ENCODE measurements around the gene PPFIA1.
"Not testable (repeated sequence)": the region's sequence is repeated elsewhere in the genome, so short reads cannot be mapped to it uniquely, and the experiment has no call there.

PPFIA1 gene

DNA sequence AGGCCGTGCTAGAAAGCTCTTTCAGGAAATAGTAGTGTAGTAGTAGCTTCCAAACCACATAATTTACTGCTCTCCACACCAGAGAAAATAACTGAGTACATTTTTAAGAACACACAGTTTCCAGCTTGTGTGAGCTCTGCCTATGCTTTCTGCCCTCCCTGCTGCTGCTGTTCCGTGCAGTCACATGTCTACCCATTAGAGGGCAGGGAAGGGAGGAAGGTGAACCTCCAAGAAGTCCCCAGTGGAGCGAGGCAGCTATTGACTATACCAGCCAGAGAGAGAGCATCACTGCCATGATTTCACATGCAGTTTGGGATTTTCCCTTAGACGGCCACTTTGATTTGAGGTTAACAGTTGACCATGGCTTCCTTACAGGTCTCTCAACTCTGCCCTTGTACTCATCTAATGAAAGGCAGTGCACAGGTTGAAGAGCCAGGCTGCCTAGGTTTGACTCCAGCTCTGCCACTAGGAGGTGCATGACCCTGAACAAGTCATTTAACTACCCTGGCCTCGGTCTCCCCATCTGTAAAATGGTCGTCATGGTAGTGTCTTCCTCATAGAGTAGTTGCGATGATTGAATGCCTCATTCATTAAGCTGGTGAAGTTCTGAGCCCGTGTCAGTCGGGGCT is 108.1 kb downstream of the PPFIA1 start:
- H3K27ac Mint-ChIP-seq = no peak overlapping the region
- H3K4me1 Mint-ChIP-seq (ENCODE audit: low read depth) = no peaks in the 10 kb centered on the region
- DNase-seq (ENCODE audit: low spot score) = no peak
- H3K9me3 Mint-ChIP-seq = no peaks in the 10 kb centered on the region
- H3K4me3 Mint-ChIP-seq = no peak overlapping the region
- H3K36me3 Mint-ChIP-seq (ENCODE audit: low read depth) = peaks cover 27% of the 10 kb centered on the region
- H3K27me3 Mint-ChIP-seq (ENCODE audit: low read depth) = no peaks in the 10 kb centered on the region

DNA sequence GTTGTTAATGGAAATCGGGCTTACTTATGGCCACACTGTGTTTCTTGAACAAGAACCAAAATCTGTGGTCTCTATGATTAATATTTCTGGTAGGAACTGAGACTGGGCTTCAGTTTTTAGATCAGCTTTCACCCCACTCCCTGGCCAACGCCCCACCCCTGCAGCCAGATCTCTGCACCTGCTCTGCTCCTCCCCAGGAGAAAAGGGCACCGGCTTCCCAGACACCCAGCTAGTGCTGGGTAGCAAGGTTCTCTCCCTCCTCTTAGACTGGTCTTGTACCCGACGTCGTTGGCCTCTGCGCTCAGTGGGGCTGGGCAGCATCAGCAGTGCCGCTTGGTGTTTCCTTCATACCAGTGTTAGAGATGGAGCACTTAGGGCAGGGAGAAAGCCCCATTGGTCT is 110.9 kb downstream of the PPFIA1 start:
- Mint-ChIP-seq H3K4me3 (no peak overlapping the region), H3K36me3 (ENCODE audit: low read depth) (peaks cover 31% of the 10 kb centered on the region), H3K4me1 (ENCODE audit: low read depth) (no peaks in the 10 kb centered on the region), H3K27me3 (ENCODE audit: low read depth) (no peaks in the 10 kb centered on the region), H3K27ac (no peak overlapping the region), H3K9me3 (no peaks in the 10 kb centered on the region)
- no peak for DNase-seq (ENCODE audit: low spot score)

DNA sequence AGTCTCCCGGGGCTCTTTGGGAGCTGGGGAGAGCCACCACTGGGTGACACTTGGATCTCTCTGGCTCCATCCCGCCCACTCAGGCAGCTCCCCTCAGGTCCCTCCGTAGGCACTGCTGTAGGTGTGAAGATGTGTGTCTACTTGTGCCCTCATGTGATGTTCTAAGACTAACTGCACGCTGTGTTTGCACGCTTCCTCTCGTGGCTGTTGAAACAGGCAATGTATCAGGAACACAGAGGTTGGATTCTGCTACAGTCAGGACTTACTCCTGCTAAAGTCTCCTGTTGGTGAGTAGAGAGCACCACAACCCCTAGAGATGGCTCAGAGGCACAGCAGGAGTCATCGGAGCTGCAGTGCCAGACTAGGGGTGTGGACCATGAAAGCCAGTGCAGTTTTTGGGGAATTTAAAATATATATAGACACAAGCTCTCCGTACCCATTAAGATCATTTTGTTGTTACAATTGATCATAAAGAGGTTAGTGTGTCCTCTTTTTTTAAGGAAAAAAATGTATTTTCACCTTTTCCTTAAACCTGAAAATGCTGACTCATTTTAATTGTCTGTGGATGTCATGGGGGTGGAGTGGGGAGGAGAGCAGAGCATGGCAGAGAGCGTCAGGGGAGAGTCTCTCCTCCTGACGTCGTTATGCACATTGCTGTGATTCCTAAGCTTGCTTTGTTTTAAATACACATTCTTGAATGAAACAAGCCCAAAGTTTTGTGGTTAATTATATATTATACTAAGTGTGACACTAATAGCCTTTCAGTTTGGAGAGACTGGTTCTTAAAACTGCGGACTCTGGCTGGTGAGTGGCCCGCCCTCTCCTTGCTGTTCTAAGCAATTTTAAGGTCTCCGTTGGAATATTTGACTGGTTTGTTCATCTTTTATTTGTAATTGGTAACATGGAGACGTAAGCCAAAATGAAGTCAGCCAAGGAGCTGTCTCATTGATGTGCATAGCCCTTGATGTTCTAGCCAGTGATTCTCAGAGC is 111.7 kb downstream of the PPFIA1 start:
- peaks cover 25% of the 10 kb centered on the region for H3K36me3 Mint-ChIP-seq (ENCODE audit: low read depth)
- DNase-seq (ENCODE audit: low spot score) = no peak
- H3K9me3 Mint-ChIP-seq = no peaks in the 10 kb centered on the region
- no peak overlapping the region for H3K27ac Mint-ChIP-seq
- H3K4me1 Mint-ChIP-seq (ENCODE audit: low read depth) = no peaks in the 10 kb centered on the region
- no peak overlapping the region for H3K4me3 Mint-ChIP-seq
- H3K27me3 Mint-ChIP-seq (ENCODE audit: low read depth) = no peaks in the 10 kb centered on the region

DNA sequence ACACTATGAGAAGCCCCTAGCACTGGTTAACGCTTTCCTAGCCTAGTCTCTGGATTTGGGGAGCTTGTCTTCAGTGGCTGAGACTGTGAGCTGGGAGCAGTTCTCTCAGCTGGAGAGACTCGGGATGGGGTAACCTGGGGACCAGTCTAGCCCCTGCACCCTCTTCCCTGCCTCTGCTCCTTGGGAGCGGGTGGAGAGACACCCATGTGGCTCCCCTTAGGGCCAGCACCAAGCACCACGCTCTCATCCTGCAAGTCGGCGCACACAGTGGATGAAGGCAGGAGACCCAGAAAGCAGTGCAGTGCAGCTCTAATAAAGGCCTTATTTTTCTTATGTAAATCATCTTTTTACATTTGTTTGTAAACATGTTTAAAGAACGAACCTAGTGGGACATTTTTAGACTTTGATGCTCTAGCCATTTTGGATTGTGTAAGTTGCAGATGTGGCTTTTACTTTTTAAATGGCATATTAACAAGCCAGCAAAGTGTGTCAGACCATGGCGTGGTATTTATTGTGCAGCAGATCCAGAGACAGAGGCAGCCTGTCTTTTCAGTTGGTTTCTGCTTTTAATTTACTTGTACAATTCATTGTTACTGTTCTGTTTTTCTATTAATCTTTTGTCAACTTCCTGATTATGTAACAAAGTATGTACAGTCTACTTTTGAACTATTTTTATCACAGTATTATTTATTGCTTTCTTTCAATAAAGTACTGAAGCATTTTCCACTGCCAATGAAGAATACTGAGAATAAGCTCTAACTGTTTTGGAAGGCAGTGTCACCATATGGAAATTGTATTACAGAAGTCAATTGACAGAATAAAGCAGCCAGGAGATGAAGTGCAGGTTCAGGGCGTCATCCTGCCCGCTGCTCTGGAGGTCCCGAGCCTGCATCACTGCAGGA is 113.4 kb downstream of the PPFIA1 start:
- Mint-ChIP-seq H3K27me3 (ENCODE audit: low read depth) (no peaks in the 10 kb centered on the region), H3K36me3 (ENCODE audit: low read depth) (peaks cover 16% of the 10 kb centered on the region), H3K27ac (no peak overlapping the region), H3K4me1 (ENCODE audit: low read depth) (no peaks in the 10 kb centered on the region), H3K9me3 (no peaks in the 10 kb centered on the region), H3K4me3 (no peak overlapping the region)
- DNase-seq (ENCODE audit: low spot score) = no peak

DNA sequence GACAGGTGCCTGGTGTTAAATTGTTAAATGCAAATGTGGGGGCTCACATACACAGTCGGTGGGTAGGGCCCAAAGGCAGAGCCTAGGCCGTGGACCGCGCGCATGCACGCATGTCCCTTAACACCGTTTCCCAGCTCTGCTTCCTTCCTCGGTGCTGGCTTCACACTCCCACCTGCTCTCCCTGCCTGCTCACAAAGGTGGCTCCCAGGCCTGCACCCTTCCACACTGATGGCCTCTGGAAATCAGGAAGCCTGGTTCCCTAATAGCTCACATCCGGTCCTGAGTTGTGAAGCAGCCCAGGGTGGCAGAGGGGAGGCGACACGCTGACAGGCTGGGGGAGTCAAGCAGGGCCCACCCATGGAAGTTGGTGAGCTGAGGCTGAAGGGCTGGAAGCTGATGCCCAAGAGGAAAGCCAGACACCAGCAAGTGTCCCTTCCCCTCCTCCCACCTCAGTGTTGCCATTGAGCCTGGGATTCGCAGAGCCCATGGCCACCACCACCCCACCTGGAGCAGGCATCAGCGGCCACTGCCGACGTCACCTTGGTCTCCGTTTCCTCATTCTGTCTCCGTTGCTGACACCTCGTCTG is 114.2 kb downstream of the PPFIA1 start:
- H3K9me3 Mint-ChIP-seq = no peaks in the 10 kb centered on the region
- no peak overlapping the region for H3K27ac Mint-ChIP-seq
- H3K27me3 Mint-ChIP-seq (ENCODE audit: low read depth) = peaks cover 6% of the 10 kb centered on the region
- H3K36me3 Mint-ChIP-seq (ENCODE audit: low read depth) = peaks cover 15% of the 10 kb centered on the region
- H3K4me3 Mint-ChIP-seq = no peak overlapping the region
- H3K4me1 Mint-ChIP-seq (ENCODE audit: low read depth) = no peaks in the 10 kb centered on the region
- no peak for DNase-seq (ENCODE audit: low spot score)

DNA sequence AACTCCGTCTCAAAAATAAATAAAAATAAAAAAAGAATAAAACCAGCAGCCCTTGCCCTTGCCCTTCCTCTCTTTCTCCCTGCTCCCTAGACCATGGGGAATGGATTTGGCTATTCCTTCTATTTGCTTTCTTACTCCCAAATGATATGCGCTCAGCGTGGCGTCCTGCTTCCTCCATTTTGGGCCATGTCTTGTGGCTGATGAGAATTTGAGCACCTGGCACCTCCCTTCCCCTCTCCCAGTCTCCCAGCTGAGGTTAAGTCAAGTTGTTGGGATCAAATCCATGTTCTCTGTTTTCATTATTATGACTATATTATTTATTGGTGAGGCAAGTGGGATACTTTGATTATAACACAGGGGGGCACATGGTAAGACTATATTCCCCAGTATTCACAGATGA is 117.1 kb downstream of the PPFIA1 start:
- Mint-ChIP-seq H3K9me3 (no peaks in the 10 kb centered on the region), H3K27me3 (ENCODE audit: low read depth) (peaks cover 6% of the 10 kb centered on the region), H3K4me3 (no peak overlapping the region), H3K27ac (no peak overlapping the region), H3K4me1 (ENCODE audit: low read depth) (no peaks in the 10 kb centered on the region), H3K36me3 (ENCODE audit: low read depth) (peaks cover 9% of the 10 kb centered on the region)
- no peak for DNase-seq (ENCODE audit: low spot score)

DNA sequence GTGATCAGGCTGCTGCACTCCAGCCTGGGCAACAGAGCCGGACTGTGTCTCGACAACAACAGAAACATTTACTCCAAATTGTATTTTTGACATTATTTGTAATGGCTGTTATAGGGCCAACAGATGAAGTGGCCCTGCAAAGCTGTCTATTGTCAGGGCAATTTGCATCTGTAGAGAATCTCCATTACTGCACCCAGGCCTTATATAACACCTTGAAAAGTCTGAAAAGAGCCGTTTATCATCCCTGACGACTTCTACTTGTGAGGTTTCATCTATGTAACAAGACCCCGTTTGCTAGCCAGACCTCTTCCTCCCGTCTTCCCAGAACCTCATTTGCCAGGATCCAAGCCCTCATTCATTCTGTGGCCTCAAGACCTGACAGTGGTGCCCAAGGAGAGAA is 118.7 kb downstream of the PPFIA1 start:
- Mint-ChIP-seq H3K27ac (no peak overlapping the region), H3K4me3 (no peak overlapping the region), H3K36me3 (ENCODE audit: low read depth) (peaks cover 9% of the 10 kb centered on the region), H3K4me1 (ENCODE audit: low read depth) (no peaks in the 10 kb centered on the region), H3K27me3 (ENCODE audit: low read depth) (peaks cover 14% of the 10 kb centered on the region), H3K9me3 (no peaks in the 10 kb centered on the region)
- no peak for DNase-seq (ENCODE audit: low spot score)

DNA sequence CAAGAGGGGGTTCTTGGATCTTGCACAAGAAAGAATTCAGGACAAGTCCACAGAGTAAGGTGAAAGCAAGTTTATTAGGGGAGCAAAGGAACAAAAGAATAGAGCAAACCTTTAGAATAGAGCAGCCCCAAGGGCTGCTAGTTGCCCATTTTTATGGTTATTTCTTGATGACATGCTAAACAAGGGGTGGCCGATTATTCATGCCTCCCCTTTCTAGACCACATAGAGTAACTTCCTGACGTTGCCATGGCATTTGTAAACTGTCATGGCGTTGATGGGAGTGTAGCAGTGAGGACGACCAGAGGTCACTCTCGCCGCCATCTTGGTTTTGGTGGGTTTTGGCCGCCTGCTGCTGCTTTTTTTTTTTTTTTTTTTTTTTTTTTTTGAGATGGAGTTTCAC is 120.4 kb downstream of the PPFIA1 start:
- not testable (repeated sequence) for H3K27ac Mint-ChIP-seq; H3K4me3 Mint-ChIP-seq; H3K9me3 Mint-ChIP-seq; DNase-seq (ENCODE audit: low spot score); H3K36me3 Mint-ChIP-seq (ENCODE audit: low read depth); H3K4me1 Mint-ChIP-seq (ENCODE audit: low read depth)
- H3K27me3 Mint-ChIP-seq (ENCODE audit: low read depth) = peaks cover 21% of the 10 kb centered on the region

DNA sequence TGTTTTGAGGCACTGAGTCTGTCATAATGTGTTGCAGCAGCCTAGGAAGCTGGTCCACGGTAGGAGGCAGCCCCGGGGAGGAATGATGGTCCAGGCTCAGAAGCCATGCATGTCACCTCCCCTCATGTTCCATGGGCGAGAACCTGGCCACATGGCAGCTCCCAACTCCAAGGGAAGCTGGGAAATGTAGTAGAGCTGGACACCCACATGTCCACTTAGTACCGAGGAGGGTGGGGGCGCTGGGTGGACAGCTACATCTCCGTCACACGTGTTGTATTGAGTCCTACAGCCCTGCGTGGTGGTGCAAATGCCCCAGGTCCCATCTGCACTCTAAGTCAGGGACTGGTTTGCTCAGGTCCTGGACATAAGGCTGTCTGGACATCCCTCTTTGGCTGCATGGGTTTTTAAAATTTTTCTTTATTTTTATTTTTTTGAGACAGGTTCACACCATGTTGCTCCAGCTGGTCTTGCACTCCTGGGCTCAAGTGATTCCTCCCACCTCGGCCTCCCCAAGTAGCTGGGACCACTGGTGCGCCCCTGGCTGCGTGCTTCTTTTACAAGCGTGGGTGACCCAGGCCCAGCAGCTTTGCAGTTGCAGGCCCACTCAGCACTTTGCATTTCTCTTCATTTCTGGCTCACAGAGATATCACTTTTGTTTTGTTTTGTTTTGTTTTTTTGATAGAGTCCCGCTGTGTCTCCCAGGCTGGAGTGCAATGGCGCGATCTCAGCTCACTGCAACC is 123.9 kb downstream of the PPFIA1 start:
- Mint-ChIP-seq H3K27me3 (ENCODE audit: low read depth) (peaks cover 35% of the 10 kb centered on the region), H3K27ac (no peak overlapping the region), H3K36me3 (ENCODE audit: low read depth) (peaks cover 2% of the 10 kb centered on the region), H3K9me3 (no peaks in the 10 kb centered on the region), H3K4me3 (no peak overlapping the region), H3K4me1 (ENCODE audit: low read depth) (peaks cover 15% of the 10 kb centered on the region)
- no peak for DNase-seq (ENCODE audit: low spot score)

DNA sequence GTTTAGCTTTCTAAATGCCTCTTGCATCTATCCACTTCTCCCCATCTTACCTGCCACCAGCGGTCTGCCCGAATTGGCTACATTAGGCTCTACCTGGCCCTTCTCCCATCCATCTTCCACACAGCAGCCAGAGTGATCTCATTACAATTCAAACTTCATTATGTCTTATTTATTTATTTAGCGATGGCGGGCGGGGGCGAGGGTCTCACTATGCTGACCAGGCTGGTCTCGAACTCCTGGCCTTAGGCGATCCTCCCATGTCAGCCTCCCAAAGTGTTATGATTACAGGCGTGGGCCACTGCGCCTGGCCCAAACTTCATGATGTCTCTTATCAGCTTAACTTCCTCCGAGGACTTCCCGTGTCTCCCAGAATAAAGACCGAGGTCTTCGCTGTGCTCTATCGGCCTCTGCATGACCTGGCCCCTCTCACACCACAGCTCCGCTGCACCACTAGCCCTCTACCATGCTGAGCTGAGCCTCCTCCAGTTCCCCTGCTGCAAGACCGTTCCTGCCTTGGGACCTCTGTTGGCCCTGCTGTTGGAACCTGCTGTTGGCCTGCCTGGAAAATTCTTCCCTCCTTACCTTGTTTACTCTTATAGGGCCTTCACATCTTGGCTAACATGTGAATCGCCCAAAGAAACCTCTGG is 127.0 kb downstream of the PPFIA1 start:
- H3K36me3 Mint-ChIP-seq (ENCODE audit: low read depth) = peaks cover 2% of the 10 kb centered on the region
- H3K9me3 Mint-ChIP-seq = no peaks in the 10 kb centered on the region
- DNase-seq (ENCODE audit: low spot score) = no peak
- peak overlapping the region; percentile 87 for H3K4me3 Mint-ChIP-seq
- H3K27me3 Mint-ChIP-seq (ENCODE audit: low read depth) = peaks cover 59% of the 10 kb centered on the region
- H3K4me1 Mint-ChIP-seq (ENCODE audit: low read depth) = peaks cover 17% of the 10 kb centered on the region
- peak overlapping the region; percentile 82 for H3K27ac Mint-ChIP-seq

DNA sequence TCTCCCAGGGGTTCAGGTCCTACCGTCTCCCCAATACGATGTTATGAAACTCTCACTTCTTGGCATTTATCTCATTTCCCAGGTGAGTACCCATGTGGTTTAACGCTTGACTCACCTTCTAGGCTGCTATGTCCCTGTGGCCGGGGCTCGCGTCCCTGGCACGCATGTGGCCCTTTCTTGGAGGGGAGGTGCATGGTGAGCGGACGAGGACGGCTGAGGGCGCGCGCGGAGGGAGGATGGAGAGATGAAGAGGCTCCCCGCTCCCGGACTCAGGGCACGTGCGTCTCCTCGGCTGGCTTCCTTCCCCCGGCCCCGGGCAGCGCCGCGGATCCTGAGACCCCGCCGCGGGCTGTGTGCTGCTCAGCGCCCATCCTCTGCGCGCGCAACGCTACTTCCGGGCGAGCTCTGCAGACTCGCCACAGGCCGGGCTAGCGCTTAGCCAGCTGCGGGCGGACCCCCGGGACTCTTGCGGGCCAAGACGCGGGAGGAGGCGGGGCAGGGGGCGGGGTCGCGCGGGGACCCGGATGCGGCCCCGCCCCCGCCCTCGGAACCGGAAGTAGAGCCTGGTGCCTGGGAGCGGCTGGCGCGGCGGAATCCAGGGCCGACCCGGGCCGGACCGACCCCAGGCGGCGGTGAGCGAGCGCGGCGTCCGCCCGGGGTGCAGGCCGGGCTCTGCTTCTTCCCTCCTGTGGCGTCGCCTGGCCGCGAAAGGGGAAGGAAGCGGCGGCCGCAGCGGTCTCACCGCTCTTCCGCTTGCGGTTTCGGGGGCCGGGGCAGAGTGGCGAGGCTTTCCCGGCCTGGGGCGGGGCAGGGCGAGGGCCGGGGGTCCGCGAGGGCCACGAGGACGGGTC is 127.7 kb downstream of the PPFIA1 start, which contains the start of gene CTTN:
TSS of gene CTTN (plus strand) at position 547 of the 851 bp plus-strand sequence. CDS start 8,769 bp downstream, outside the sequence.
- H3K4me1 Mint-ChIP-seq (ENCODE audit: low read depth) = peaks cover 17% of the 10 kb centered on the region
- H3K9me3 Mint-ChIP-seq = no peaks in the 10 kb centered on the region
- H3K4me3 Mint-ChIP-seq = peak within 1 kb of the TSS; percentile 87
- H3K36me3 Mint-ChIP-seq (ENCODE audit: low read depth) = peaks cover 2% of the 10 kb centered on the region
- H3K27ac Mint-ChIP-seq = peak within 1 kb of the TSS; percentile 82
- peaks cover 64% of the 10 kb centered on the region for H3K27me3 Mint-ChIP-seq (ENCODE audit: low read depth)
- DNase-seq (ENCODE audit: low spot score) = peak; percentile 56
